NCI-H1105 (cell line): ENCODE measurements around the gene RUFY1.
"Not testable (repeated sequence)": the region's sequence is repeated elsewhere in the genome, so short reads cannot be mapped to it uniquely, and the experiment has no call there.

Experiments
- DNase-seq: peaks from one replicate; lab custom pipeline; 2025; lab: John Stamatoyannopoulos, UW

Gene RUFY1, protein sequence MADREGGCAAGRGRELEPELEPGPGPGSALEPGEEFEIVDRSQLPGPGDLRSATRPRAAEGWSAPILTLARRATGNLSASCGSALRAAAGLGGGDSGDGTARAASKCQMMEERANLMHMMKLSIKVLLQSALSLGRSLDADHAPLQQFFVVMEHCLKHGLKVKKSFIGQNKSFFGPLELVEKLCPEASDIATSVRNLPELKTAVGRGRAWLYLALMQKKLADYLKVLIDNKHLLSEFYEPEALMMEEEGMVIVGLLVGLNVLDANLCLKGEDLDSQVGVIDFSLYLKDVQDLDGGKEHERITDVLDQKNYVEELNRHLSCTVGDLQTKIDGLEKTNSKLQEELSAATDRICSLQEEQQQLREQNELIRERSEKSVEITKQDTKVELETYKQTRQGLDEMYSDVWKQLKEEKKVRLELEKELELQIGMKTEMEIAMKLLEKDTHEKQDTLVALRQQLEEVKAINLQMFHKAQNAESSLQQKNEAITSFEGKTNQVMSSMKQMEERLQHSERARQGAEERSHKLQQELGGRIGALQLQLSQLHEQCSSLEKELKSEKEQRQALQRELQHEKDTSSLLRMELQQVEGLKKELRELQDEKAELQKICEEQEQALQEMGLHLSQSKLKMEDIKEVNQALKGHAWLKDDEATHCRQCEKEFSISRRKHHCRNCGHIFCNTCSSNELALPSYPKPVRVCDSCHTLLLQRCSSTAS

DNA sequence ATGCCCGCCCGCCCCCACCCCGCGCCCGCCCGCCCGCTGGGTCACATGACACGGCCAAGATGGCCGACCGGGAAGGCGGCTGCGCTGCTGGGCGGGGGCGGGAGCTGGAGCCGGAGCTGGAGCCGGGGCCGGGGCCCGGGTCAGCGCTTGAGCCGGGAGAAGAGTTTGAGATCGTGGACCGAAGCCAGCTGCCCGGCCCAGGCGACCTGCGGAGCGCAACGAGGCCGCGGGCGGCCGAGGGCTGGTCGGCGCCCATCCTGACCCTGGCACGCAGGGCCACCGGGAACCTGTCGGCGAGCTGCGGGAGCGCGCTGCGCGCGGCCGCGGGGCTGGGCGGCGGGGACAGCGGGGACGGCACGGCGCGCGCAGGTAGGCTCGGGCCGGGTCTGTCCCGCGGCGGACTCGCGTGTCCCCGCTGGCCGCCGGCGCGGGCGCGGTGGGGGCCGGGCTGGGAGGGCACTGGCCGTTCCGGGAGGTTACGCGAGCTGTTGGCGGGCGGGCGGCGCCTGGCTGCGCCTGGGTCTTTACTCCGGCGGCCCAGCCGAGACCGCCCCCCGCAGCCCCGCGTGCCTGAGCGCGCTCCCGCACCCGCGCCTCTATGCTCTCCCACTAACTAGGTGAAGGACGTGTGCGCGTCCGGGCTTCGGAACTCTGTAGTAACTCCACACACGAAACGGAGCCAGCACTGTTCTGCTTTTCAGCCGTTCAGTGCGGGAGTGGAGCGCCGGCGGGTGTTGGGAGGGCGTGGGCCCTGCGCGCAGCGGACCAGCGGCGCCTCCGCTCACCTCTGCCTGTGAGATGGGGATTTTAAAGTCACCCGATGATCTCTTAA lies at the start of gene RUFY1:
TSS of gene RUFY1 (plus strand) at position 44 of the 832 bp plus-strand sequence. CDS start at position 60, 16 bp downstream.
- DNase-seq, result peak; percentile 32

DNA sequence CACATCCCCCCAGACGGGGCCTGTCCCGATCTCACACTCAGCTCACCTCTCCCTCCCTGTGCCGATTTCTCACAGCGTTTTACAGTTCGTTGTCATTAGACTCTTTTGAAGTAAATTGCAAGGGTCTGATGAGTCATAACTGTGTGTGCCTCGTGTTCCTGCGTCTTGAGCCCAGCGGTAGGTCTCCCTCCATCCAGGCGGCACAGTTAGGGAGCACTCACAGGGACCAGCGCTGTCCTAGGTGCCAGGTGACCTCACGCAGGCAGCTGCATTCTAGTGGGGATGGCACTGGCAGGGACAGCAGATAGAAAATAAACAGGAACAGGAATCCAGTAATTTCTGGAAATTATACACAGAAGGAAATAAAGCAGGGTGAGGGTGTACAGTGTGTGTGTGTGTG lies 48.4 kb upstream of the RUFY1 start:
- DNase-seq, result not testable (repeated sequence)

DNA sequence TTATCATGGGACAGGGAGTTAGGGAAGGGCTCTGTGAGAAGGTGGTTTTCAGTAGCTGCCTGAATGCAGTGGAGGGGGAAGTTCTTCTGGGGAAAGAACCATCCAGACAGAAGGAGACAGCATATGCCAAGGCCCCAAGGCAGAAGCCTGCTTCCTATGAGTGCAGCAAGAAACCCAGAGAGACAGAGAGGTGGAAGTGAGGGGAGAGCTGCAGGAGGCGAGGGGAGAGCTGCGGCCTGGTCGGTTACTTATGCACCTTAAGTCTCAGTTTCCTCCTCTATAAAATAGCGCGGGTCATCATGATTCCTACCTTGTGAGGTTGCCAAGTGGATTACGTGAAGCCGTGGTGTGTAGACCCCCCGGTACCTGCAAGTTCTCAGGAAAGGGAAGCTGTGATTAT lies 47.9 kb upstream of the RUFY1 start:
- DNase-seq, result not testable (repeated sequence)

DNA sequence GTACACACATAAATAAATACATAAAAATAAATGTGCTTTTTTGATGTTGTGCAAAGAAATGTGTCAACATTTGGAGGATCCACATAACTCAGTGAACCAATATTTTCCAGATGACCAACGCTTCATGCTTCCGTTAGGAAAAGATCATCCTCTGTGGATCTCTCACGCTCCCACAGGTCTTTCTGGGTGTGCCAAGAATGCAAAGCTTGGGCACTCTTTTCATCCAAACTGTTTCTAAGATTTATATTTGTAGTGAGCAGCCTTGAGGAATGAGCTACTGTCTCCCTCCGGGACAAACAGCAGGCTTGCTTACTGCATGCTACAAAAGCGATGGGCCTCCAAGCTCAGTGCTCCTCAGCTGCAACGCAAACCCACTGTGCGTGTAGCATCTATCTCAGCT lies 46.2 kb upstream of the RUFY1 start:
- DNase-seq, result no peak

DNA sequence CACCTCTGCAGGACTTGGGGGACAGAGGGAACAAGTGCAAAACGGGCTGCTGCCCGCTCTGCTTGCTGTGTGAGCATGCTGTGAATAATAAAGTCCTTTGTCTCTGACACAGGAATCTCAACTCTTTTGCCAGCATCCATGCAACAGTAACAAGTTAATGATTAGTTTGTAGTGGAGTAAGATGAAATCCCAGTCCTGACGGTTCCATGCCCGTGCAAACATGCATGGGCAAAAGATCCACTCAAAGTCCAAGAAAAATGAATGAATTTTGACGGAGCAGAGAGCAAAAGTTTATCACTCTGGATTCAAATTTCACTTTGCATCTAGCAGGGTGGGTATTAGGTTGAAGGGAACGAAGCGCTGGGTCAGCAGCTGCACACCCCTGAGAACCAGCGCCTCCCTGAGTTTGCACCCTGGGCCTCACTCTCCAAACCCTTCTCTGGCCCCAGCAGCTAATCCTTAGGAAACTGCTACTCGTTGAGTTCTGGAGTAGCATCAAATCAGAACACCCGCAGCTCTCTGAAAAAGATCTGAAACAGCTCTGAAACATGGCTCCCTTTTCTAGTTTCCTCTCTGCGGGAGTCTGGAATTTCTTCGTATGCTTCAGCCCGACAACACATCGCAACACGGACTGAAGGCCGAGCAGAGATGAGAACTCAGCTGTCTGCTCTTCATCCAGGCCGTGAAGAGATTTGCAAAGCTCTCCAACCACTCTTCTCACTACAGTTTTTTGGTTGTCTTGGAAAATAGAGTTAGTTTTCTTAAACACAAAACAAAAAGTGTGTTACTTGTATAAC lies 45.6 kb upstream of the RUFY1 start:
- DNase-seq, result no peak

DNA sequence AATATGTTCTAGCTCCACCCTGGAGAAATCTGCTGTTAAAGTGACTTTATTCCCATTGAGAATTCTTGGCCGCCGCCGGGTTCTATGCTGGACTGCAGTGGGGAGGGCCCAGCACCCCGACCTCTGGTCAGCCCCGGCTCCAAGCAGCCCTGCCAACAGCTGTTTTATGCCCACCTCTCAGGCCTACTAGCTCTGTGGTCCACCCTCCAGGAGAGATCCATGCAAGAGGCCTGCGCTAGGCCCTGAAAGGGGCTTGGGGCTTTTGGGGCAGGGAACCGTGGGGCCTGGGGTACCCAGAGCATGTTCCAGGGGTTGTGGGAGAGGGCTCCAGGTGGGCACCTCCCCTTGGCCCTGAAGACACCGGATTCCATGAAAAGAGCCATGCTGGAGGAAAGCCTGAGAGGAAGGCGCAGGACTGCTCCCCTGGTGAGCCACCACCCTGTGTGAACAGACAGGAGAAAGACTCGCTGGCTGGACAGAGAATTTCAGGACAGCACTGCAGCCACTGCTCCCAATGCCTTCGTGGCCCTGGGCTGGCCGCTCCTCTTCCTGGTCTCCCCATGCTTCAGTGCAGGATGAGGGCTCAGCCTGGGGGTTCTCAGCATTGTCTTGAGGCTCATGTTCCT lies 44.6 kb upstream of the RUFY1 start:
- no peak for DNase-seq

DNA sequence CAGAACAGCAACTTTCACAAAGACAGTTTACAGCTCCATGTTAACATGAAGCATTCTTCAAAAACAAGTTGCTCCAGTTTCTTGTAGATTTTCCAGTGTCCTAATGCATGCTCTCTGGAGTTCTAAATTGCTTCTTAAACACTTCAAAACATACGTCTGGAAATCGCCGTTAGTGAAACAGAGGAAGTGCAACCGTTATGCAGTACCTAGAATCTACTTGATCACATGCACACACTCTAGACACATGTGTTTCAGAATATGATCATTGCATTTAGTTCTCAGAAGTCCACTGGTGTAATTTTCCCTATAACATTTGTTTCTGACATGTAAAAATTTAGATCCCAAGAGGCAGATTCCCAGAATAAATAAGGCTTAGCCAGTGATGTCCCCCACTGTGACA lies 41.1 kb upstream of the RUFY1 start:
- DNase-seq, result no peak

DNA sequence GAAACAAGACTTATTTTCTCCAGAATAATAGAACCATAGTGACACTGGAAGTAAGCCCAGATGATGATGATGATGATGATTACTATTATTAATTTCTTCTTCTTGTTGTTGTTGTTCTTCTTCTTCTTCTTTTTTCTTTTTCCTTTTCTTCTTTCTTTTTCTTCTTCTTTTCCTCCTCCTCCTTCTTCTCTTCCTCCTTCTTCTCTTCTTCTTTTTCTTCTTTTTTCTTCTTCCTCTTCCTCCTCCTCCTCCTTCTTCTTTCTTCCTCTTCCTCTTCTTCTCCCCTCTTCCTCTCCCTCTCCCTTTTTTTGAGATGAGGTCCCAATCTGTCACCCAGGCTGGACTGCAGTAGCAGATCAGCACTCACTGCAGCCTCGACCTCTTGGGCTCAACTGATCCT lies 40.5 kb upstream of the RUFY1 start:
- no peak for DNase-seq

DNA sequence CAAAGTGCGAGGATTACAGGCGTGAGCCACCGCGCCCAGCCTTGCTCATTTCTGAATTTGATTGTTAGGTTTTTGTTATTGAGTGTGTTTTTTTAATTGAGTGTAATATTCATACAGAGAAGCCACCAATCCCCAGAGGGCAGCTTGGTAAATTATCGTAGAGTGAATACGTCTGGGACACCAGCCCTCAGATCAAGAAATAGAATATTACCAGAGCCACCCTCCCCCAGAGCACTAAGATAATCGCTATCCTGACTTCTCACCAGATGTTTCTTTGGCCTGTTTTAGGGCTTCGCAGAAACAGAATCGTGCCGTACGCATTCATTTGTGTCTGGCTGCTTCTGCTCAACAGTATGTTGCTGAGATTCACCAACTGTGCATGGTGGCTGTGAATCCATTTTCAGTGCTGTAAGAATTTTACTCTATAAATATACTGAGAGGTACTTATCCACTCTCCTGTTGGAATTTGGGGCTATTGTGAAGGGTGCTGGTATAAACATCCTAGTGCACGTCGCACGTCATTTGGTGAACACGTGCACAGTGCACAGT lies 37.8 kb upstream of the RUFY1 start:
- no peak for DNase-seq

DNA sequence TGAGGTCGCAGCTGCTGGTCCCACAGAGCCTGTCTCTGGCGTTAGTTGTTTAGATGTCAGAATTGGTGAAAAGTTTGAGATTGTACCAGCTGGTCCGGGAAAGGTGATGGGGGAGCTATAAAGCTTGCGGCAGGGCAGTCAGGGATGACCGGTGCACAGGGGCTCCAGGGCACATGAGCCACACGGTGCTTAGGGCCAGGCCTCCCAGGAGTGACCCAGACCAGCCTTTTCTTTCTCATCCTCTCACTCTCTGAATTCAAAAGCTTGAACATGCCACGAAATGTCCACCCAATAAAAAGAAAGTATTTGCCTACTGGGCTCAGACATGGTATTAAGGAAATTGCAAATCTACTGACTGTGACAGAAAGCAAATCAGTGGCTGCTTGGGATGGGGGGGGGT lies 34.9 kb upstream of the RUFY1 start:
- DNase-seq, result not testable (repeated sequence)

DNA sequence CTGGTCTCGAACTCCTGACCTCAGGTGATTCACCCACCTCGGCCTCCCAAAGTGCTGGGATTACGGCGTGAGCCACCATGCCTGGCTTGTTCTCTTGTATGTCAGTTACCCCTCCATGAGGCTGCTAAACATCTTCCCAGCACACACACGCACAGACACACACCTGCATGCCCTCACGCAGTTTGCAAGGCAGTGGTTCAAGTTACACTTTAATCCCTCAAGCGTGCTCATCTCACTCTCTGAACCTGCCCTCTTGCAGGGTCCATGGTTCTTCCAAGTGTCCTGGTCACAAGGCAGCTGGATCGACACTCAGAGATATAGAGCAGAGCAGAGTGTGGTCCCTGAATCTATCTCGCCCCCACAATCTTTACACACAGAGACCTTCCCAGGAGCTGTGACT lies 34.1 kb upstream of the RUFY1 start:
- no peak for DNase-seq

DNA sequence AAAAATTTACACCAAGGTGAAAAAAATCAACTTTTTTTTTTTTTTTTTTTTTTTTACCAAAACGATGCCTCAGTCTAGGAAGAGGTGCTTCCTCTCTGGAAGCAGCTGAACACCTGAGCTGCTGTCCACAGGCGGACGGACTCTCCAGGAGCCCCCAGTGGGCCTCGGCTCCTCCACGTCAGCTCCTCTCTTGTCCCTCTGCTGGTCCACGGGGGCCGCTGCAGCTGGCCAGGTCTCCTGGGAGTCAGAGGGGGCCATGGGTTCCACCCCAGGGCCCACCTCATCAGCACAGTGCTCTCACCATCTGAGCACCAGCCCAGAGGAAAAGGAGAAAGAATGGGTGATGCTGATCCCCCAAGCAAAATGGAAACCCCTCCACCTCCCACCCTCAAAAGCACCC lies 32.6 kb upstream of the RUFY1 start:
- not testable (repeated sequence) for DNase-seq

DNA sequence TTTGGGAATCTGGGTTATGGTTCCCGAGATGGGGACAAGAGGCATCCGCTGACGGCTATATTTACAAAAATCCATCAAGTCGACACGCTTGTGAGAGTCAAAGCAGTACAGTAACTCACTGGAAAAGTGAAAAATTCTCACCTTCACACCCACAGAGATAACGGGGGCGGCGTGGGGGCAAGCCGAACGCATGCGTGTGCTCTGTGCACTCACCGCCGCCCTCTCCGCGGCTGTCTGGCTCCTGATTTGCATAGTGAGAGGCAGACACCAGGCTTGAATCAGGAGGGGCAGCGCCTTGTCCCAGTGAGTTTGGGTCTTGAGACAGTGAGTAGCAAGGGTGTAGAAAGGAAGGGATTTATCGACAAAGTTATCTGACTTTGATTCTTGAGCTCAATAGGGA lies 32.0 kb upstream of the RUFY1 start:
- not testable (repeated sequence) for DNase-seq

DNA sequence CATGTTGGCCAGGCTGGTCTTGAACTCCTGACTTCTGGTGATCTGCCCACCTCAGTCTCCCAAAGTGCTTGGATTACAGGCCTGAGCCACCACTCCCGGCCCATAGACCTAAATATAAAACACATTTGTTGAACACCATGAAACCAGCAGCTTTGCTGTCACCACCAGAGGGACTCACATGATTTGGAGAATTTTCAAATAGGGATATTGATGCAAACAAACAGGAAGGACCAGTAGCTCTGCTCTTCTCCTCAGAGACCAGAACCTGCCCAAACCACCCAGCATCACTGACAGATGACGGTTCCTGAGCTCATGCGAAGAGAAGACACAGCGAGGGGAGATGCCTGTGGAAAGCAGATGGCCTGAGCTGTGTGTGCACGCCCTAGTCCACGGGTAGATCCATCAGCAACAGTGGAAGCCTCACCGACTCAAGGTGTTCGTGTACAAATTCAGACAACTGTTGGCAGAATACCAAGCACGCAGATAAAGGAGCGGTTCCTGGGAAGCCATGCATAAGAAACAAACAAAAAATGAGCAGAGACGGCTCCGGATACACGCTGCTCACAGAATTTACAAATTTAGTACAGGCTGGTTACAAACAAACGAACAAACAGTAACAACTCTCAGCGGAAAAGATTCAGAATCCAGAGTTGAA lies 30.8 kb upstream of the RUFY1 start:
- DNase-seq, result not testable (repeated sequence)

DNA sequence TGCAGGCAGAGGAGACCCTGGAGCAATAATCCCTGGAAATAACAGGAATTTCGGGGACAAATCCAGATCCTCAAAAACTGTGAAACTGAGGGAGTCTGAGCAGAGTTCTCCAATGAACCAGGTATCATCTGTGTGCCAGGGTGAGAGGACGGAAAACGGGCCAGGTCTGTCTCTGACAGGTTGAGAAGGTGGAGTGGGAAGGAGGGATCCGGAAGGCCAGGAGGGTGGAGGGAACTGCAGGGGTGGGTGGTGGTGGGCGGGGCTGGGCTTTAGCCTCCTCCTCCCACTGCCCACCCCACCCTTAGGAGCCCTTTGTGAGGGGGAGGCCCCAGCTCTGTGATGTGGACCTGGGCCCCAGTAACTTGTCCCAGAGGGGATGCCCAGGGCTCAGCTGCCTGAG lies 28.2 kb upstream of the RUFY1 start:
- DNase-seq, result not testable (repeated sequence)

DNA sequence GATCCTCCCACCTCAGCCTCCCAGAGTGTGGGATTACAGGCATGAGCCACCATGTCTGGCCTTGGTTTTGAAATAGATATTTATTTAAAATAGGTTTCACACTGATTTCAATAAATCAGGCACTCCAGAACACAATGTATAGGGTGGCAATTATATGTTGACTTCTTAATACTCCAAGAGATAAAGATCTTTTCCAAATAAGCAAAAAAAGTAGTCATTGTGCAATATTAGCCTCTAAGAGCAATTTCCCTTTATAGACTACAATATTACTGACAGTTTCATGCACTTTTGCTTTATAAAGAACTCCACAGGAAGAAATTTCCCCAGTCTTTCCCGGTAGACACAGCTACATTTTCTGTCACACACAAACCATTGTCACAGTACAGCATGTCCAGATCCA lies 23.4 kb upstream of the RUFY1 start:
- no peak for DNase-seq

DNA sequence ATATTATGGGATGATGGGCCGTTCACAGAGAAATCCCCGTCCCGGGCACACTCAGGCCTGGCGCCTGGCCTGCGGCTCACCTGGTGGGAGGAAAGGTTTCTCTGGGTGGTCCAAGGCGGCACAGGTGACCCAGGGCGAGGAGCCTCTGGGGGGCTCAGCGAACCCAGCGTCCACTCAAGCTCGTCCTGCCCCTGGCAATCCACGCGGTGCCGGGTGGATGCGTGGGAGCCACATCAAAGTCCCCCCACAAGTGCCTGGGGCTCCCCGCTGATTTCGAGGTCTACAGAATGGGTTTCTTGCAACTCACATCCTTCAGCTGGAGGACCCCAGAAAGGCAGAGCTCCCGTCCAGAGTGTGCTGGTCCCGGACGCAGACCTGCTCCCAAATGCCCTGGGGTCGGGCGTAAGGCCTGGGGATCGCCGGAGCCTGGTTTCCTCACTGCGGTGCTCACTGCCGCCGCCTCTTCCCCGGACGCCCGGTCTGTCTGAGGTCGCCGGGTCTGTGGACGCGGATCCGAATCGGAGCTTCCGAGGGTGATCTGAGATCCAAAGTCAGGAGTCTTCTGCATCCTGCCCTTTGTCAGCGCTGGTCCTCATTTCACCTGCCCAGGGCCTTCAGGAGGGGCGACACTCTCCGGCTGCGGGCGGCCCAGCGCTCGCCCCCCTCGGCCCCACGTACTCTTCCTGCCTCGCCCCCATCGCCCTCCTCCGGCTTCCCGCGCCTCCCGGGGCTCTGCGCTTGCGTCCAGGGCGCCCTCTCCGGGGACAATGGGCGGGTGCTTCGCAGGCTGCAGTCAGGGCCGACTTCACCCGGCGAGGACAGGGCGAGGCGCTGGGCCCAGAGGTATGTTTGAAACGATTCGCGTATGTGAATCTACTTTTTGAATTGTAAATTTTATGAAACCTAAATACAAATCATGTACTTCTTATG lies 20.0 kb upstream of the RUFY1 start:
- DNase-seq, result no peak

DNA sequence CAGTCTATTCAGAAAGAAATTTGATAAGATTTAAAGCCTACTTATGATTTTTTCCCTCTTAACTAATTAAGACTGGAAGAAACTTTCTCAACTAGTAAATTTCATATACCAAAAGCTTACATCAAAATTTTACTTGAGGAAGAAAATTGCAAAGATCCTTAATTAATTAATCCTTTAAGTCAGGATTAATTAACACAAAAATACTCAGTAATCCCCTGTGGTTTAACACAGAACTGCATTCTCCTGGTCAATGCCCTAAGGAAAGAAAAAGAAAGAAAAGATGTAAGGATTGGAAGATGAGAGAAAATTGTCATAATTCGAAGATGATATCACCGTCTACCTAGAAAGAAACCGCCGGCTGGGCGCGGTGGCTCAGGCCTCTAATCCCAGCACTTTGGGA lies 17.3 kb upstream of the RUFY1 start:
- no peak for DNase-seq

DNA sequence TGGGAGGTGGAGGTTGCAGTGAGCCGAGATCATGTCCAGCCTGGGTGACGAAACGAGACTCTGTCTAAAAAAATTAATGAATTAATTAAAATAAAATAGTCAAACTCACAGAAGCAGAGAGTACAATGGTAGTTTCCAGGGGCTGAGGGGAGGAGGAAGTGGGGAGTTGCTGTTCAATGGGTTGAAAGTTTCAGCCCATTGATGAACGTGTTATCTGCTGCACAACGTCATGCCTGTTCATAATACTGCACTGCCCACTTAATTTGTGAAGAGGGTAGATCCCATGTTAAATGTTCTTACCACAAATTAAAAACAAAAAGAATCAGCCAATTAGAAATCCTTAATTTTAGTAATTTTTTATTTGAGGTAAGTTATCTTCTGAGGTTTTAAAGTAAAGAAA lies 16.4 kb upstream of the RUFY1 start:
- no peak for DNase-seq
